SK-N-SH treated with all-trans-retinoic acid at 6 μM for 48 hours (cell line): ENCODE measurements around the gene ARHGEF11.

ENCODE experiments used
- ATAC-seq: fragments of 200-7000 bp; cut with Tn5 transposase; 3 replicates; pipeline ENCODE4 v1.9.1; 2020; ENCODE audit warnings: mild to moderate bottlenecking, moderate library complexity
- ARNTL ChIP-seq: fragments of 450-650 bp; formaldehyde crosslinking; IDR thresholded peaks from 2 replicates; pipeline ENCODE4 v1.5.0; 2020; ENCODE audit warnings: low read depth, mild to moderate bottlenecking, moderate library complexity, borderline replicate concordance
- BACH2 ChIP-seq: fragments of 250-450 bp; sonication (Bioruptor Pico); IDR thresholded peaks from 2 replicates; pipeline ENCODE4 v1.9.0; 2021; ENCODE audit warnings: mild to moderate bottlenecking, borderline replicate concordance
- CREB5 ChIP-seq: fragments of 250-450 bp; sonication (Bioruptor Pico); IDR thresholded peaks from 2 replicates; pipeline ENCODE4 v1.5.1; 2020; ENCODE audit warnings: low read depth, mild to moderate bottlenecking, moderate library complexity
- CSDC2 ChIP-seq: fragments of 250-450 bp; sonication (Bioruptor Pico); IDR thresholded peaks from 2 replicates; pipeline ENCODE4 v1.5.0; 2020; ENCODE audit warnings: mild to moderate bottlenecking, moderate library complexity
- CSRNP3 ChIP-seq: fragments of 250-450 bp; sonication (Bioruptor Pico); IDR thresholded peaks from 2 replicates; pipeline ENCODE4 v1.5.1; 2021; ENCODE audit warnings: mild to moderate bottlenecking, moderate library complexity
- ESRRG ChIP-seq: fragments of 250-450 bp; sonication (Bioruptor Pico); IDR thresholded peaks from 2 replicates; pipeline ENCODE4 v1.6.1; 2021; ENCODE audit warnings: mild to moderate bottlenecking
- GLIS3 ChIP-seq: fragments of 250-450 bp; sonication (Bioruptor Pico); IDR thresholded peaks from 2 replicates; pipeline ENCODE4 v1.5.0; 2020; ENCODE audit warnings: mild to moderate bottlenecking, moderate library complexity
- ISL1 ChIP-seq: fragments of 250-450 bp; sonication (Bioruptor Pico); IDR thresholded peaks from 2 replicates; pipeline ENCODE4 v2.1.2; 2022; ENCODE audit warnings: mild to moderate bottlenecking, moderate library complexity
- OSR1 ChIP-seq: fragments of 250-450 bp; sonication (Bioruptor Pico); IDR thresholded peaks from 2 replicates; pipeline ENCODE4 v1.8.0; 2022; ENCODE audit warnings: moderate library complexity, mild to moderate bottlenecking, inconsistent platforms
- PATZ1 ChIP-seq: fragments of 250-450 bp; sonication (Bioruptor Pico); IDR thresholded peaks from 2 replicates; pipeline ENCODE4 v1.8.0; 2020; ENCODE audit warnings: mild to moderate bottlenecking, moderate library complexity, borderline replicate concordance
- PPARA ChIP-seq: fragments of 250-450 bp; sonication (Bioruptor Pico); IDR thresholded peaks from 2 replicates; pipeline ENCODE4 v1.5.0; 2020; ENCODE audit warnings: mild to moderate bottlenecking, borderline replicate concordance
- RARB ChIP-seq: fragments of 250-450 bp; sonication (Bioruptor Pico); IDR thresholded peaks from 2 replicates; pipeline ENCODE4 v1.8.0; 2021; ENCODE audit warnings: mild to moderate bottlenecking, moderate library complexity
- SNAI2 ChIP-seq: fragments of 250-450 bp; sonication (Bioruptor Pico); IDR thresholded peaks from 2 replicates; pipeline ENCODE4 v1.5.0; 2020; ENCODE audit warnings: mild to moderate bottlenecking, moderate library complexity
- TCF4 ChIP-seq: fragments of 250-450 bp; sonication (Bioruptor Pico); IDR thresholded peaks from 2 replicates; pipeline ENCODE4 v1.8.0; 2021; ENCODE audit warnings: mild to moderate bottlenecking, moderate library complexity, borderline replicate concordance
- TSHZ2 ChIP-seq: fragments of 250-450 bp; sonication (Bioruptor Pico); IDR thresholded peaks from 2 replicates; pipeline ENCODE4 v1.5.0; 2020; ENCODE audit warnings: mild to moderate bottlenecking, moderate library complexity
- ZC3H10 ChIP-seq: fragments of 250-450 bp; sonication (Bioruptor Pico); IDR thresholded peaks from 2 replicates; pipeline ENCODE4 v1.5.1; 2021; ENCODE audit warnings: mild to moderate bottlenecking, moderate library complexity
- ZFP3 ChIP-seq: fragments of 250-450 bp; sonication (Bioruptor Pico); IDR thresholded peaks from 2 replicates; pipeline ENCODE4 v1.5.0; 2020; ENCODE audit warnings: mild to moderate bottlenecking, moderate library complexity
- ZFP30 ChIP-seq: fragments of 450-650 bp; formaldehyde crosslinking; IDR thresholded peaks from 2 replicates; pipeline ENCODE4 v1.5.0; 2022; ENCODE audit warnings: mild to moderate bottlenecking, moderate library complexity
- ZNF565 ChIP-seq: fragments of 450-650 bp; formaldehyde crosslinking; conservative IDR thresholded peaks from 2 replicates; pipeline ENCODE4 v1.5.0; 2020; ENCODE audit warnings: low read depth, mild to moderate bottlenecking, moderate library complexity
- ZNF70 ChIP-seq: fragments of 450-650 bp; formaldehyde crosslinking; IDR thresholded peaks from 2 replicates; pipeline ENCODE4 v1.5.0; 2020; ENCODE audit warnings: mild to moderate bottlenecking, moderate library complexity
- ZNF8 ChIP-seq: fragments of 450-650 bp; formaldehyde crosslinking; IDR thresholded peaks from 2 replicates; pipeline ENCODE4 v1.5.0; 2020; ENCODE audit warnings: mild to moderate bottlenecking, moderate library complexity

The ARHGEF11 gene

GRCh38 chr1:156898971-156899664 lies 146.4 kb downstream of the ARHGEF11 start:
- TF ChIP-seq ESRRG (no peak), RARB (CRISPR knock-in tag) (no peak), CREB5 (CRISPR knock-in tag) (no peak), ZFP3 (no peak), GLIS3 (no peak), ZFP30 (CRISPR knock-in tag) (no peak)
- ATAC-seq: no peak

- peak; percentile 17 for ATAC-seq
Observed at GRCh38 chr1:156898161-156898566, 147.4 kb downstream of the ARHGEF11 start.

GRCh38 chr1:156897078-156897825 lies 148.3 kb downstream of the ARHGEF11 start:
- ATAC-seq: peak; percentile 53
- TF ChIP-seq SNAI2 (CRISPR knock-in tag): no peak
- no peak for TF ChIP-seq ZC3H10 (CRISPR knock-in tag)
- TF ChIP-seq ZFP3: 0 out of 2 replicates have a peak, but pooled peaks have one; percentile 16
- no peak for TF ChIP-seq ZNF565

More at GRCh38 chr1:156898161-156898566, 147.4 kb downstream of the ARHGEF11 start:
- TF ChIP-seq ZFP30 (CRISPR knock-in tag): no peak
- no peak for TF ChIP-seq SNAI2 (CRISPR knock-in tag)
- no peak for TF ChIP-seq TSHZ2 (CRISPR knock-in tag)
- no peak for TF ChIP-seq ZC3H10 (CRISPR knock-in tag)
- TF ChIP-seq ESRRG: no peak
- no peak for TF ChIP-seq GLIS3
- no peak for TF ChIP-seq RARB (CRISPR knock-in tag)
- no peak for TF ChIP-seq TCF4 (CRISPR knock-in tag)
- no peak for TF ChIP-seq ZFP3
- TF ChIP-seq CSDC2 (CRISPR knock-in tag): no peak
- no peak for TF ChIP-seq BACH2
- TF ChIP-seq PPARA (CRISPR knock-in tag): no peak
- TF ChIP-seq CSRNP3 (CRISPR knock-in tag): no peak
- TF ChIP-seq ZNF8 (CRISPR knock-in tag): no peak
- TF ChIP-seq PATZ1: no peak
- TF ChIP-seq ARNTL (CRISPR knock-in tag): no peak
- no peak for TF ChIP-seq ZNF70
- no peak for TF ChIP-seq ISL1 (CRISPR knock-in tag)

- ATAC-seq: peak; percentile 81
Observed at GRCh38 chr1:156896490-156897033, 149.0 kb downstream of the ARHGEF11 start.

More at GRCh38 chr1:156896490-156897033, 149.0 kb downstream of the ARHGEF11 start:
- 0 out of 2 replicates have a peak, but pooled peaks have one; percentile 61 for TF ChIP-seq OSR1
- peak; percentile 71; the same call in 1 of the 2 replicates for TF ChIP-seq PATZ1
- no peak for TF ChIP-seq PPARA (CRISPR knock-in tag)
- TF ChIP-seq, all 23 proteins: peak for 2
